ENCODE measurements around the gene NENF. TPM values are rescaled to one million over a fixed set of nuclear protein-coding genes. Genes with fewer than 3 reads are reported as not detected.

The NENF gene
- total and polyA plus RNA-seq, 4 donors = 6.6 to 44.3 (median 16.0) TPM

GRCh38 chr1:212396638-212397037 is 36.1 kb upstream of the NENF start:
- H3K4me1 ChIP-seq (ENCODE audit: control insufficient read depth in 4 of 4, insufficient read depth in 4 of 4, low read length in 3 of 4) = no peaks in the 10 kb centered on the region
- no peaks in the 10 kb centered on the region for H3K27me3 ChIP-seq (ENCODE audit: control insufficient read depth in 4 of 4, insufficient read depth in 4 of 4, low read length in 3 of 4)
- no peak for TF ChIP-seq HNF4A (conservative IDR thresholded peaks at IDR 0.05)
- TF ChIP-seq ZBTB33 (IDR thresholded peaks at IDR 0.05) = no peak
- TF ChIP-seq, protein P1, sequence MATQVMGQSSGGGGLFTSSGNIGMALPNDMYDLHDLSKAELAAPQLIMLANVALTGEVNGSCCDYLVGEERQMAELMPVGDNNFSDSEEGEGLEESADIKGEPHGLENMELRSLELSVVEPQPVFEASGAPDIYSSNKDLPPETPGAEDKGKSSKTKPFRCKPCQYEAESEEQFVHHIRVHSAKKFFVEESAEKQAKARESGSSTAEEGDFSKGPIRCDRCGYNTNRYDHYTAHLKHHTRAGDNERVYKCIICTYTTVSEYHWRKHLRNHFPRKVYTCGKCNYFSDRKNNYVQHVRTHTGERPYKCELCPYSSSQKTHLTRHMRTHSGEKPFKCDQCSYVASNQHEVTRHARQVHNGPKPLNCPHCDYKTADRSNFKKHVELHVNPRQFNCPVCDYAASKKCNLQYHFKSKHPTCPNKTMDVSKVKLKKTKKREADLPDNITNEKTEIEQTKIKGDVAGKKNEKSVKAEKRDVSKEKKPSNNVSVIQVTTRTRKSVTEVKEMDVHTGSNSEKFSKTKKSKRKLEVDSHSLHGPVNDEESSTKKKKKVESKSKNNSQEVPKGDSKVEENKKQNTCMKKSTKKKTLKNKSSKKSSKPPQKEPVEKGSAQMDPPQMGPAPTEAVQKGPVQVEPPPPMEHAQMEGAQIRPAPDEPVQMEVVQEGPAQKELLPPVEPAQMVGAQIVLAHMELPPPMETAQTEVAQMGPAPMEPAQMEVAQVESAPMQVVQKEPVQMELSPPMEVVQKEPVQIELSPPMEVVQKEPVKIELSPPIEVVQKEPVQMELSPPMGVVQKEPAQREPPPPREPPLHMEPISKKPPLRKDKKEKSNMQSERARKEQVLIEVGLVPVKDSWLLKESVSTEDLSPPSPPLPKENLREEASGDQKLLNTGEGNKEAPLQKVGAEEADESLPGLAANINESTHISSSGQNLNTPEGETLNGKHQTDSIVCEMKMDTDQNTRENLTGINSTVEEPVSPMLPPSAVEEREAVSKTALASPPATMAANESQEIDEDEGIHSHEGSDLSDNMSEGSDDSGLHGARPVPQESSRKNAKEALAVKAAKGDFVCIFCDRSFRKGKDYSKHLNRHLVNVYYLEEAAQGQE (IDR thresholded peaks at IDR 0.05) = no peak
- no peak for TF ChIP-seq RAD21 (IDR thresholded peaks at IDR 0.05)
- no peak for TF ChIP-seq EGR1 (IDR thresholded peaks at IDR 0.05; ENCODE audit: low read depth in 2 of 2)
- no peak for TF ChIP-seq RXRA (IDR thresholded peaks at IDR 0.05)
- no peak for TF ChIP-seq GABPA (IDR thresholded peaks at IDR 0.05 in 1 of 2, conservative IDR thresholded peaks at IDR 0.05 in 1 of 2)
- no peak for TF ChIP-seq HNF4G (IDR thresholded peaks at IDR 0.05)
- TF ChIP-seq SP1 (IDR thresholded peaks at IDR 0.05) = no peak
- no peak for TF ChIP-seq YY1 (IDR thresholded peaks at IDR 0.05)
- TF ChIP-seq, protein P2, sequence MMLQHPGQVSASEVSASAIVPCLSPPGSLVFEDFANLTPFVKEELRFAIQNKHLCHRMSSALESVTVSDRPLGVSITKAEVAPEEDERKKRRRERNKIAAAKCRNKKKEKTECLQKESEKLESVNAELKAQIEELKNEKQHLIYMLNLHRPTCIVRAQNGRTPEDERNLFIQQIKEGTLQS (IDR thresholded peaks at IDR 0.05) = no peak
- no peak for TF ChIP-seq NR2F2 (IDR thresholded peaks at IDR 0.05)
- TF ChIP-seq FOXA1 (IDR thresholded peaks at IDR 0.05) = no peak
- TF ChIP-seq JUND (IDR thresholded peaks at IDR 0.05) = no peak
- no peak for DNase-seq (ENCODE audit: low spot score)
- H3K36me3 ChIP-seq (ENCODE audit: control insufficient read depth in 4 of 4, insufficient read depth in 3 of 4, low read depth in 1 of 4, low read length in 3 of 4) = peaks cover 0 to 1% (median 0%) of the 10 kb centered on the region in 4 donors
- H3K27ac ChIP-seq (ENCODE audit: low read depth in 1 of 2, low read length in 2 of 2) = no peak overlapping the region
- 98% methylated on average over 3 of the region's 3 CpGs for WGBS
- no peak overlapping the region for H3K9ac ChIP-seq (ENCODE audit: low read depth in 1 of 2, low read length in 2 of 2)
- peaks cover 0 to 2% (median under 1%) of the 10 kb centered on the region in 4 donors for H3K9me3 ChIP-seq (ENCODE audit: control insufficient read depth in 4 of 4, low read length in 3 of 4)
- H3K4me3 ChIP-seq (ENCODE audit: low read depth in 1 of 3, low read length in 3 of 3) = no peak overlapping the region

DNA sequence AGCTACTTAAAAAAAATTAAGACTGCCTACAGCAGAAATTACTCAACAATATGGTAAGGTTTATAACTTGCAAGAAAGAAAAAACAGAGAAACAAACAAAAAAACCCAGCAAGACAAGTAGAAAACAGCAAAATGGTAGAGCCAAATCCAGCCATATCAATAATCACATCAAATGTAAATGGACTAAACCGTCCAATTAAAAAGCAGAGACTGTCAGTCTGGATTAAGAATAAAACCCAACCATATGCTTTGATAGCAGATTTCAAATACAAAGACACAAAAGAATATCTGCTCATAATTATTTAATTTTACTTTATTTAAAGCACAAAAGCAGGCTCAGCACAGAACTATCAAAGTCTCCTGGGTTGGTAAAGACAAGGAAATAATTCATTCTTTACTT is 35.5 kb upstream of the NENF start:
- peaks cover 0 to 2% (median under 1%) of the 10 kb centered on the region in 4 donors for H3K9me3 ChIP-seq (ENCODE audit: control insufficient read depth in 4 of 4, low read length in 3 of 4)
- no peak for DNase-seq (ENCODE audit: low spot score)

More for the DNA sequence above, 35.5 kb upstream of the NENF start:
- H3K4me1 ChIP-seq (ENCODE audit: control insufficient read depth in 4 of 4, insufficient read depth in 4 of 4, low read length in 3 of 4) = no peaks in the 10 kb centered on the region
- H3K27ac ChIP-seq (ENCODE audit: low read depth in 1 of 2, low read length in 2 of 2) = no peak overlapping the region
- H3K9ac ChIP-seq (ENCODE audit: low read depth in 1 of 2, low read length in 2 of 2) = no peak overlapping the region
- TF ChIP-seq, protein P1 (IDR thresholded peaks at IDR 0.05) = no peak
- TF ChIP-seq YY1 (IDR thresholded peaks at IDR 0.05) (no peak), RXRA (IDR thresholded peaks at IDR 0.05) (no peak), ZBTB33 (IDR thresholded peaks at IDR 0.05) (no peak), GABPA (IDR thresholded peaks at IDR 0.05 in 1 of 2, conservative IDR thresholded peaks at IDR 0.05 in 1 of 2) (no peak), EGR1 (IDR thresholded peaks at IDR 0.05; ENCODE audit: low read depth in 2 of 2) (no peak)
- TF ChIP-seq, protein P3, sequence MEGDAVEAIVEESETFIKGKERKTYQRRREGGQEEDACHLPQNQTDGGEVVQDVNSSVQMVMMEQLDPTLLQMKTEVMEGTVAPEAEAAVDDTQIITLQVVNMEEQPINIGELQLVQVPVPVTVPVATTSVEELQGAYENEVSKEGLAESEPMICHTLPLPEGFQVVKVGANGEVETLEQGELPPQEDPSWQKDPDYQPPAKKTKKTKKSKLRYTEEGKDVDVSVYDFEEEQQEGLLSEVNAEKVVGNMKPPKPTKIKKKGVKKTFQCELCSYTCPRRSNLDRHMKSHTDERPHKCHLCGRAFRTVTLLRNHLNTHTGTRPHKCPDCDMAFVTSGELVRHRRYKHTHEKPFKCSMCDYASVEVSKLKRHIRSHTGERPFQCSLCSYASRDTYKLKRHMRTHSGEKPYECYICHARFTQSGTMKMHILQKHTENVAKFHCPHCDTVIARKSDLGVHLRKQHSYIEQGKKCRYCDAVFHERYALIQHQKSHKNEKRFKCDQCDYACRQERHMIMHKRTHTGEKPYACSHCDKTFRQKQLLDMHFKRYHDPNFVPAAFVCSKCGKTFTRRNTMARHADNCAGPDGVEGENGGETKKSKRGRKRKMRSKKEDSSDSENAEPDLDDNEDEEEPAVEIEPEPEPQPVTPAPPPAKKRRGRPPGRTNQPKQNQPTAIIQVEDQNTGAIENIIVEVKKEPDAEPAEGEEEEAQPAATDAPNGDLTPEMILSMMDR (IDR thresholded peaks at IDR 0.05; ENCODE audit: low read depth, low read length, missing input control) = no peak
- H3K27me3 ChIP-seq (ENCODE audit: control insufficient read depth in 4 of 4, insufficient read depth in 4 of 4, low read length in 3 of 4) = no peaks in the 10 kb centered on the region
- H3K4me3 ChIP-seq (ENCODE audit: low read depth in 1 of 3, low read length in 3 of 3) = no peak overlapping the region
- H3K36me3 ChIP-seq (ENCODE audit: control insufficient read depth in 4 of 4, insufficient read depth in 3 of 4, low read depth in 1 of 4, low read length in 3 of 4) = peaks cover 0 to 1% (median 0%) of the 10 kb centered on the region in 4 donors
- WGBS = 89% methylated on average over 1 of the region's 1 CpG
